Hematopoietic multipotent progenitor cell (in vitro differentiated cells): ENCODE data around the gene GLP2R. TPM values are rescaled to one million over a fixed set of nuclear protein-coding genes. Genes with fewer than 3 reads are reported as not detected.

Experiments used
- DNase-seq, 3 donors: peaks; one replicate each; pipeline ENCODE4 v3.0.0-alpha.2; 2011 to 2015; ENCODE audit warnings: low read depth in 2 of 3, low spot score in 2 of 3
- total RNA-seq: library from RNA; depleted of rRNA; stranded (reverse); fragments of >200 nt; gene quantifications from one replicate; pipeline ENCODE4 v1.2.3, GENCODE V29; 2012

GLP2R gene
- total RNA-seq, 1 donor, result not detected

- DNase-seq, result no peak
Observed at GRCh38 chr17:9897372-9897968, 71.7 kb downstream of the GLP2R start.

GRCh38 chr17:9898812-9899211 lies 73.1 kb downstream of the GLP2R start:
- no peak for DNase-seq

DNA sequence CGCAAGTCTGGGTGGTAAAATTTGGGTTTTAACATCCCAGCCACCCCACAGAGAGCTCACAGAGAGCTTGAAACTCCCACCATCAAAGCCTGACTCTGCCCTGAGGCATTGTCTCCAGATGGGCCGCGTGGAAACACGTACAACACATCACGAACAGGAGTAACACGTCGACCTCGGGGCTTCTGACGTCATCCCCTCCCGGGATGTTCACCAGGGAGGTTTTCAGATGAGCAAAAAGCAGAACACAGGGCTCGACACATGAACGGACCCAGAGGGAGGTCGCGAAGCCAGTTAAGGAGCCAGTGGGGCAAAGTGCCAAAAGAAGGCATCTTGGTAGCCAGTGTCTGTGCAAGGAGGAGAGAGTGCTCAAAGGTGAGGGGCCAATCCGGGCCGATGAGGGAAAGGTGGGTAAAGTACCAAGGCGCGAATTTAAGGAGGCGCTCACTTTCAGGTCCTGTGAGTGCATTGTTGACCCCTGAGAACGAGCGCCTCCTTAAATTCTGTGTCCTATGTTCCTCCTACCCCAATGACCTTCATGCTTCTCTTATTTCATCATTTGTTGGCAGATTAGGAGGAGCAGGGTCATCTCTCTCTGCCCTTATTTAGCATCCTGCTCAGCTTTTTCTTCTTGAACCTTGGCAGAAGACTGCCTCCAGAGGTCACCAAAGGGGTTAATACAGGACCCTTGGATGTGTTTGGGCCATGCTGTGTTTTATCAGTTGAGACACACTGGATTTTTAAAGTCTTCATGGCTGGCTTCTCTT lies 73.7 kb downstream of the GLP2R start:
- no peak for DNase-seq

GRCh38 chr17:9900044-9900594 lies 74.4 kb downstream of the GLP2R start:
- DNase-seq, result no peak

DNA sequence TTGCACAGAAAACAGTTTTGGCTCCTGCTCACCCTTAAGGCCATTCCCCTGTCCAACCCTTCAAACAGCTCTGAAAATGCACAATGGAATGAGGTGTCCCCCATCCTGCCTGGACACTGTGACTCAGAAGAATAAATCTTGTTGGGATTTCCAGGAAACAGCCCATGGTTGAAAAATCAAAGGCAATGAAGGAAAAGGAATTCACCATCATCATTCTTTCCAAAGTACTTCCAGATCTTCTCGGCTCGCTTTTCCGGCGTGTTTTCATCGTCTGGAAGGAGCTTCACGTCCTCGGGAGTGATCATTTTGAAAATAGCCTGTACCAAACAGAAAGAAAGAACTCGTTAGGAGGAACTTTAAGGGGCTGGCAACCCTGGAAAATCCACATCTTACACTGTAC lies 75.1 kb downstream of the GLP2R start:
- no peak for DNase-seq

GRCh38 chr17:9902120-9902519 lies 76.4 kb downstream of the GLP2R start:
- no peak for DNase-seq

- no peak for DNase-seq
Observed at GRCh38 chr17:9904277-9905077, 78.8 kb downstream of the GLP2R start.

DNA sequence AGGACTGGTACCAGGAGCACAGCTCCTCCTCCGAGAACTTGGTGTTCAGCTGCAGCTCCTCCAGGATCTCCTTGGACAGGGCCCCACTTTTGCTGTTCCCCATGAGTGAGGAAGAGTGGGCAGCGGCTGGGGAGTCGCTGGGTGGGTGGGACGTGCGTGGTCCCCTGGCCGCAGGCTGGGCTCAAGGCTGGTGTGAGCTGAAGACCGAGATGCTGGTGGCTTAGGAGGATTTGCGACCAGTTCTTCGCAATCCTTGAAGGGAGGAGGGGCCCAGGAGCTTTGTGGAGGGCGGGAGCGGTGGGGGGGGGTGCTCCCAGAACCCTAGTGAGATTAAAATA lies 79.3 kb downstream of the GLP2R start, which contains the start of gene RCVRN:
RCVRN (minus strand) TSS at position 194 of the 338 bp plus-strand sequence; CDS start at position 103, 91 bp downstream.
- DNase-seq, result no peak

- DNase-seq, result peak in 2 of 3 donors; percentile 26 to 45
Observed at GRCh38 chr17:9905902-9906301, 80.2 kb downstream of the GLP2R start.

DNA sequence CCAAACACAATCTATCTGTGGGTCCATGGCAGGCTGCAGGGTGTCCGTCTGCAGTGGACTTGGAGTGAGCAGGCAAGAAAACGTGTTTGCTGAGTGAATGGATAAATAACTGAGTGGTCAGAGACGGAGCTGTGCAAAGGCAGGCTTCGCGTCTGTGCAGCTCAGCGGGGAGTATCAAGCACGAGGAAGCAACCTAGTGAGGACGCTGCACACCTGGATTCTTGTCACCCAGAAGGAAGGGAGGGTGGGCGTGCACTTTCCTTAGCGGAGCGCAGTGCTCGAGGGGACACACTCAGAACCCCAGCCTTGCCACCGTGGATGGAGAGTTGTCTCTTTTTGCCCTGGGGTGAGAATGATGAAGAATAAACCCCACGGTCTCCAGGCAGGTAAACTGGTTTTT lies 80.9 kb downstream of the GLP2R start:
- DNase-seq, result no peak

DNA sequence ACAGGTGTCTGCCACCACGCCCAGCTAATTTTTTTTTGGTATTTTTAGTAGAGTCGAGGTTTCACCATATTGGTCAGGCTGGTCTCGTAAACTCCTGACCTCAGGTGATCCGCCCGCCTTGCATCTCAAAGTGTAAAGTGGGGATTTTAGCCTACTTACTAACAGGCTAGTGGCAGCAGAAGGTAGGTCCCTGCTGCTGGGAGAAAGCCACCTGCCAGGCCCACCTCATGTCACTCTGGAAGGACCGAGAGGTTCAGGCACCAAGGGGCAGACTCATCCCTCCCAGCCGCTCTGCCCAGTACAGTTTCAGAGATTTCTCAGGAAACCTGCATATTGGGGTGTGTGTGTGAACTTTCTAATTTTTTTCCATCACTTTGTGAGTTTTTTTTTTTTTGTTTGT lies 81.4 kb downstream of the GLP2R start:
- no peak for DNase-seq

DNA sequence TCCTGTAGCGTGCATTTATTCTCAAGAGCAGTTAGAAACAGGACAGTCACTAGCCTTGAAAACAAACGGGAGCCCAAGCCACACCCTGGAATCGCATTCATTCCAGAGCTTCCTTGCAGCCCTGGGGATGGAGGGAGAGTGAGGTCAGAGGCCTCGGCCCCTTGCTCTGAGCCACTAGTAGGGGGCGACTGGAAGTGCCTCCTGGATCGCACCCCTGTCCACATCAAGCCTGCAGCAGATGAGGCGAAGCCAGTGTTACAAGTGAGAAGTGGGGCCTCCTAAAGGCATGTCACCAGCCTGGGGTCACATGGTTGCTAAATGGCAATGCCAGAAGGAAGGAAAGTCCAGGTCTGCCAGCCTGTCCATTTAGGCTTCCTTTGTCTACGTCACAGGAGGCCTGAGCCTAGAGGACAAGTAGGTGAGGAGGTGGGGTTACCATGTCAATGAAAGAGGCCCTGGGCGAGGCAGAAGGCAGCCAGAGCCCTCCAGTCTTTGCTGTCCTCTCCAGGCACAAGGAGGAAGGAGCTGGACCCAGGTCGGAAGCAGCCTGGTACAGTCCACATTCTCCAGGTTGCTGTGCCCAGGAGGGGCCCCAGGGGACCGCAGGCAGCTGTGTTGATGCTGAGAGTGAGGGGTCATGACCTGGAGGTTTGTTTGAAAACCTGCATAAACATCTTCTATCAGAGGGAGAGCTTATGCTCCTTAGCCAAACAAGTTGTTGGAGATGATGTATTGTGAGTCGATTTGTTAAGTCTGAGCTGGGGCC lies 82.3 kb downstream of the GLP2R start:
- DNase-seq, result no peak

DNA sequence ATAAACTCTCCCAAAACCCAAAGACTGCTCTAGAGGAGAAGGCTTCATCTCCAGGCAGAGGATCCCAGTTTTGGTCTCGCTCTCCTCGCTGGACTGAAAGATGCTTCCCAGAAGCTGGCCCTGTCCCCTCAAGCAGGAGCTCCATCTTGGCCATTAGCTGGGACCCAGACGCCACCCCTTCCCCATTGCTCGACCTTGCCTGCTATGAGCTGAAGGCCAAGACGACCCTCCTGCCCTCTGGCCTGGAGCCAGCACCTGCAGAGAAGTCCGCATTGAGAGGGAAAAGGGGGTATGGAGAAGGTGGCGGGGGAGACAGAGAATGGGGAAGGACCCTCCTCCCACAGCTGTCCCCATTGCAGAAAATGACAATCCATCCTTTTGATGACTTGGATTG lies 82.9 kb downstream of the GLP2R start:
- no peak for DNase-seq

DNA sequence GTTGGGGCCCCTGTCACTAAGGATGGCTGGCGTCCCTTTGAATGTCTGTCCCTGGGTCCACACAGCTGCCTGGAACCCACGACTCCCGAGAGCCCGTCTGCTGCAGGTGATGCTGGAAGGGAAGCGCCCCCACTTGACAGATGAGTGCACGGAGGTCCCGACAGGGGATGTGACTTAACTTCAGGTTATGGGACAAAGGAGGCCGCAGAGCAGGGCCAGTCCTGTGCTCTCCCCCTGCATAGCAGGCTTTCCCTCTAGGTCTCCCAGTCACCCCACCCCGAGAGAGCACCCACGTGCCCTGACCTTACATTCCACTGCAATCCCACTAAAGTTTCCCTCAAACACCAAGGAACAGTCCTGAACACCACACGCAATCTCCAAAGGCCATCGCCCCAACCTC lies 85.4 kb downstream of the GLP2R start:
- DNase-seq, result no peak

DNA sequence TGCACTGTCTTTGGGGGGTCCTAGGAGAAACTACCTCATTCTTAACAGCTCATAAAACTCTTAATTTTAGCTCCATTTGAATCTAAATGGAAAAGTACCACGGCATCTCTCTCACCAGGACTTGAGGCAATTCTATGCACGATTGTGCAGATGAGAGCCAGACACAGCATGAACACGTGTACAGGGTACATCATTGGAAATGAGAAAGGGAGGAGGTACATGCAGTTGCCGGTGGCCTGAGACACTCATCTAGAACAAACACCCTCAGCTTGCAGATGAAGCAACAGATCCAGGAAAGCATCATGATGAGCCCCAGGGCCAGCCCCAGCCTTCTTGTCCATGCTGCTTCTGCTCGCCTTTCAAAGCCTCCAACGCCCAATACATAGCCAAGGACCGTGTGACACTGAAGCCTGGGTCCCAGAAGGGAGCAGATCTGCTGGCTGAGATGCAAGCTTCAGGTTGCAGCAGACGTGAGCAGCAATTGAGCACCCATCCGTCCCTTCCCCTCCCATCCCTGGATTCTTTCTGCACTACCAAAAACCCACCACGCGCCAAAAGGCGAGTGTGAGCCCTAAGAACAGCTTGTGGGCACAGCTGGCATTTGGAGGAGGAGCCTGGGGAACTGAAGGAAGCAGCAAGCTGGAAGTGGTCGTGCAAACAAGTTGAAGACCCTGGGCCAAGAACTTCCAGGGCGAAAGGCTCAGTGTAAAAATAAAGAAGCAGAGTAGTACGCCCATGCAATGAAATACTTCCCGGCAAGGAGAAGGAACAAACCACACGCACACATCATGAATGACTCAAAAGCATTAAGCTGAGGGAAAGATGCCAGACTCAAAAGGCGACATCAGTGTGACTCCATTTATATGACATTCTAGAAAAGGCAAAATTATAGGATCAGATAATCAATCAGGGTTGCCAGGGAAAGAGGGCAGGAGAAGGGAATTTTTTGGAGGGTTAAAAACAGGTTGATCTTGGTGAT lies 86.7 kb downstream of the GLP2R start:
- DNase-seq, result no peak

DNA sequence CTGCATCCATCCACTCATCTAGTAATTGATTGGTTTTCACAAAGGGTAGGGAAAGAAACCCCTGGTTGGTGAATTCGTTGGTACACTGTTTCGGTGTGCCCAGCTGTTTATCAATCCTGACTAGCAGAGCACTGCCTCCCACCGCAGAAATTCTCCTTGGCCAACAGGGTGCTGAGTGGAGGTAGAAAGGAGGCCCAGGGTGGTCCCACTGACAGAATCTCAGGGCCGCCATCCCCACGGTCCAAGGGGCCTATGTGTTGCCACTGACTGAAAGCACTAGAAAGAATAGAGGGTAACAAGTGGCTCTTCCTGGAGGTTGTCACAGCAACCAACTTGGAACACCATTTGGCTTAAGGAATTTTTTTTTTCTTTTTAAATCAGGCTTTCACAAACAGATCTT lies 87.8 kb downstream of the GLP2R start:
- DNase-seq, result no peak

GRCh38 chr17:9916108-9916507 lies 90.4 kb downstream of the GLP2R start:
- DNase-seq, result no peak

GRCh38 chr17:9917131-9917530 lies 91.4 kb downstream of the GLP2R start:
- DNase-seq, result no peak

GRCh38 chr17:9917801-9918200 lies 92.1 kb downstream of the GLP2R start:
- DNase-seq, result no peak

GRCh38 chr17:9918352-9918751 lies 92.6 kb downstream of the GLP2R start:
- DNase-seq, result no peak
